HG02759 (cell line): ENCODE data around the gene RNF208.
A peak's percentile ranks its signal among the peaks of the same experiment; 100 is the strongest.

Source experiments
- ATAC-seq: cut with Tn5 transposase; IDR thresholded peaks from one replicate; pipeline ENCODE4 v1.9.1; 2021; ENCODE audit warnings: mild to moderate bottlenecking, moderate library complexity; ENCODE audit not compliant: unreplicated experiment

RNF208 gene

GRCh38 chr9:137228506-137228967 lies 6.5 kb upstream of the RNF208 start:
- ATAC-seq = no peak

- ATAC-seq = no peak
Measured at GRCh38 chr9:137227853-137228505, 5.9 kb upstream of the RNF208 start.

- no peak for ATAC-seq
Measured at GRCh38 chr9:137227054-137227852, 5.2 kb upstream of the RNF208 start, which contains the start of gene RNF224. Gene RNF224 (plus strand): TSS chr9:137227502. CDS start chr9:137228336, 834 bp downstream.

GRCh38 chr9:137226338-137227053 lies 4.5 kb upstream of the RNF208 start:
- ATAC-seq = no peak

- no peak for ATAC-seq
Measured at GRCh38 chr9:137225699-137226331, 3.8 kb upstream of the RNF208 start.

GRCh38 chr9:137224830-137225694 lies 3.0 kb upstream of the RNF208 start, which contains the start of gene CYSRT1:
Gene CYSRT1 (plus strand): TSS chr9:137225174. CDS start chr9:137225622, 448 bp downstream.
- no peak for ATAC-seq

GRCh38 chr9:137223078-137223970 lies 1.3 kb upstream of the RNF208 start:
- peak; percentile 76 for ATAC-seq

- no peak for ATAC-seq
Measured at GRCh38 chr9:137221506-137222111, 431 bp downstream of the RNF208 start.

GRCh38 chr9:137221095-137221505 lies 940 bp downstream of the RNF208 start:
- ATAC-seq = no peak

- no peak for ATAC-seq
Measured at GRCh38 chr9:137220317-137221094, 1.5 kb downstream of the RNF208 start.

- no peak for ATAC-seq
Measured at GRCh38 chr9:137219757-137220316, 2.2 kb downstream of the RNF208 start.

GRCh38 chr9:137218754-137219271 lies 3.2 kb downstream of the RNF208 start:
- no peak for ATAC-seq

GRCh38 chr9:137218212-137218753 lies 3.8 kb downstream of the RNF208 start:
- ATAC-seq = no peak

GRCh38 chr9:137217276-137218211 lies 4.5 kb downstream of the RNF208 start:
- ATAC-seq = no peak

- ATAC-seq = no peak
Measured at GRCh38 chr9:137216188-137216965, 5.7 kb downstream of the RNF208 start.
